Measurements from ENCODE around the gene LIME1.

DNA sequence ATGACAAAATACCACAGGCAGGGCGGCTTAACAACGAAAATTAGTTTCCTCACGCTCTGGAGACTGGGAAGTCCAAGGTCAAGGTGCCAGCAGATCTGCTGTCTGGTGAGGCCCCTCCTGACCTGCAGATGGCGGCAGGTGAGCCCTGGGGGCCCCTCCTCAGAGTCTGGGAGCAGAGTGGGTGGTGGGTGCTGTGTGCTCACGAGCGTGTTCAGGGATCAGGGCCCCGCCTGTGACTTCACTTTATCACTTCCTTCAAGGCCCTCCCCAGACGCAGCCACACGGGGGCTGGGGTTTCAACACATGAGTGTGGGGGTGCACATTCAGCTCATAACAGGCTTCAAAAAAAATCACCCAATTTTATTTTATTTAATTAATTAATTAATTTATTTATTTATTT, 42.4 kb downstream of the LIME1 start:
- TF ChIP-seq EZH2 (IDR thresholded peaks at IDR 0.05; ENCODE audit: low read length, missing control alignments), result no peak
- TF ChIP-seq, protein P1, sequence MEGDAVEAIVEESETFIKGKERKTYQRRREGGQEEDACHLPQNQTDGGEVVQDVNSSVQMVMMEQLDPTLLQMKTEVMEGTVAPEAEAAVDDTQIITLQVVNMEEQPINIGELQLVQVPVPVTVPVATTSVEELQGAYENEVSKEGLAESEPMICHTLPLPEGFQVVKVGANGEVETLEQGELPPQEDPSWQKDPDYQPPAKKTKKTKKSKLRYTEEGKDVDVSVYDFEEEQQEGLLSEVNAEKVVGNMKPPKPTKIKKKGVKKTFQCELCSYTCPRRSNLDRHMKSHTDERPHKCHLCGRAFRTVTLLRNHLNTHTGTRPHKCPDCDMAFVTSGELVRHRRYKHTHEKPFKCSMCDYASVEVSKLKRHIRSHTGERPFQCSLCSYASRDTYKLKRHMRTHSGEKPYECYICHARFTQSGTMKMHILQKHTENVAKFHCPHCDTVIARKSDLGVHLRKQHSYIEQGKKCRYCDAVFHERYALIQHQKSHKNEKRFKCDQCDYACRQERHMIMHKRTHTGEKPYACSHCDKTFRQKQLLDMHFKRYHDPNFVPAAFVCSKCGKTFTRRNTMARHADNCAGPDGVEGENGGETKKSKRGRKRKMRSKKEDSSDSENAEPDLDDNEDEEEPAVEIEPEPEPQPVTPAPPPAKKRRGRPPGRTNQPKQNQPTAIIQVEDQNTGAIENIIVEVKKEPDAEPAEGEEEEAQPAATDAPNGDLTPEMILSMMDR (conservative IDR thresholded peaks at IDR 0.05 in 1 of 2, IDR thresholded peaks at IDR 0.05 in 1 of 2; ENCODE audit: low read depth in 1 of 2, low read length in 2 of 2), result no peak

All from fibroblast of lung (primary cell).